GM23338 (cell line): ENCODE measurements around the gene EML4. TPM values are rescaled to one million over a fixed set of nuclear protein-coding genes. Genes with fewer than 3 reads are reported as not detected.

Experiments
- ATAC-seq: fragments of 200-7000 bp; cut with Tn5 transposase; 3 replicates; pipeline ENCODE4 v1.9.1; 2020
- DNase-seq: peaks from one replicate; pipeline ENCODE4 v3.0.0-alpha.2; 2015; ENCODE audit warnings: low spot score
- H2AFZ ChIP-seq: fragments of 200-600 bp; sonication (generic); 2 replicates; pipeline ENCODE4 v1.8.0; 2016; ENCODE audit warnings: antibody characterized with exemption, mild to moderate bottlenecking, moderate library complexity
- H3F3A ChIP-seq: fragments of 200-600 bp; sonication (generic); replicated peaks from 2 replicates; pipeline ENCODE4 v1.8.0; 2017; ENCODE audit warnings: antibody characterized with exemption, mixed run types, low read depth
- H3K27ac ChIP-seq: fragments of 200-600 bp; sonication (generic); 2 replicates; pipeline ENCODE4 v1.6.1; 2016; ENCODE audit warnings: low read depth
- H3K27me3 ChIP-seq: fragments of 200-600 bp; sonication (generic); 2 replicates; pipeline ENCODE4 v1.8.0; 2016; ENCODE audit warnings: mild to moderate bottlenecking, mixed run types, moderate library complexity; ENCODE audit not compliant: insufficient read depth
- H3K36me3 ChIP-seq: fragments of 200-600 bp; sonication (generic); 2 replicates; pipeline ENCODE4 v1.8.0; 2016; ENCODE audit warnings: mild to moderate bottlenecking; ENCODE audit not compliant: insufficient read depth
- H3K4me1 ChIP-seq: fragments of 200-600 bp; sonication (generic); 2 replicates; pipeline ENCODE4 v1.8.0; 2016; ENCODE audit warnings: mild to moderate bottlenecking, moderate library complexity; ENCODE audit not compliant: insufficient read depth
- H3K4me2 ChIP-seq: fragments of 200-600 bp; sonication (generic); 2 replicates; pipeline ENCODE4 v1.7.1; 2017; ENCODE audit warnings: mixed run types
- H3K4me3 ChIP-seq: fragments of 200-600 bp; sonication (generic); 2 replicates; pipeline ENCODE4 v1.6.1; 2016; ENCODE audit warnings: mixed run types
- H3K79me2 ChIP-seq: fragments of 200-600 bp; sonication (generic); replicated peaks from 2 replicates; pipeline ENCODE4 v1.8.0; 2017; ENCODE audit warnings: mild to moderate bottlenecking; ENCODE audit not compliant: insufficient read depth
- H3K9me2 ChIP-seq: fragments of 200-600 bp; sonication (generic); 2 replicates; pipeline ENCODE4 v1.8.0; 2017; ENCODE audit not compliant: insufficient read depth
- H4K20me1 ChIP-seq: fragments of 200-600 bp; sonication (generic); replicated peaks from 2 replicates; pipeline ENCODE4 v1.8.0; 2017; ENCODE audit warnings: mild to moderate bottlenecking; ENCODE audit not compliant: insufficient read depth
- H3K27ac Mint-ChIP-seq: 2 replicates; pipeline ENCODE4 v1.8.0; 2020; ENCODE audit warnings: inconsistent platforms, mild to moderate bottlenecking, moderate library complexity, mixed read lengths
- H3K27me3 Mint-ChIP-seq: 3 replicates; pipeline ENCODE4 v1.8.0; 2022; ENCODE audit warnings: low read depth, mild to moderate bottlenecking, moderate library complexity, mixed read lengths, inconsistent platforms; ENCODE audit not compliant: insufficient read depth, poor library complexity
- H3K36me3 Mint-ChIP-seq: 3 replicates; pipeline ENCODE4 v1.8.0; 2021; ENCODE audit warnings: low read depth, mild to moderate bottlenecking, inconsistent platforms, moderate library complexity, mixed read lengths
- H3K4me1 Mint-ChIP-seq: 3 replicates; pipeline ENCODE4 v1.8.0; 2020; ENCODE audit warnings: mild to moderate bottlenecking, inconsistent platforms, mixed read lengths
- H3K4me3 Mint-ChIP-seq: 3 replicates; pipeline ENCODE4 v1.8.0; 2021; ENCODE audit warnings: moderate library complexity, mild to moderate bottlenecking, inconsistent platforms, mixed read lengths
- H3K9me3 Mint-ChIP-seq: 3 replicates; pipeline ENCODE4 v1.8.0; 2020; ENCODE audit warnings: moderate library complexity, mild to moderate bottlenecking, inconsistent platforms, mixed read lengths
- CREB1 ChIP-seq: fragments of 250-450 bp; sonication (Bioruptor Pico); IDR thresholded peaks from 2 replicates; pipeline ENCODE4 v1.5.0; 2020; ENCODE audit warnings: low read depth, mild to moderate bottlenecking, moderate library complexity
- ETS1 ChIP-seq: IDR thresholded peaks from 2 replicates; pipeline ENCODE4 v1.6.1; 2016; ENCODE audit warnings: antibody characterized with exemption
- EZH2phosphoT487 ChIP-seq: fragments of 200-600 bp; sonication (generic); IDR thresholded peaks from one replicate; pipeline ENCODE4 v1.8.1; 2018; ENCODE audit warnings: antibody characterized with exemption; ENCODE audit not compliant: unreplicated experiment
- JUNB ChIP-seq: IDR thresholded peaks from one replicate; pipeline ENCODE4 v1.6.1; 2016; ENCODE audit warnings: antibody characterized with exemption; ENCODE audit not compliant: unreplicated experiment
- NANOG ChIP-seq: IDR thresholded peaks from 2 replicates; pipeline ENCODE4 v1.6.1; 2016; ENCODE audit warnings: antibody characterized with exemption, borderline replicate concordance
- POLR2AphosphoS5 ChIP-seq: IDR thresholded peaks from 2 replicates; pipeline ENCODE4 v1.6.1; 2016; ENCODE audit warnings: antibody characterized with exemption, low read depth
- STAT1 ChIP-seq: IDR thresholded peaks from one replicate; pipeline ENCODE4 v1.6.1; 2016; ENCODE audit warnings: antibody characterized with exemption; ENCODE audit not compliant: unreplicated experiment
- ZNF114 ChIP-seq: fragments of 250-450 bp; sonication (Bioruptor Pico); IDR thresholded peaks from 2 replicates; pipeline ENCODE4 v1.5.0; 2020; ENCODE audit warnings: mild to moderate bottlenecking, moderate library complexity
- ZNF331 ChIP-seq: fragments of 250-450 bp; sonication (Bioruptor Pico); IDR thresholded peaks from 2 replicates; pipeline ENCODE4 v1.5.0; 2020; ENCODE audit warnings: low read depth, mild to moderate bottlenecking, moderate library complexity
- polyA plus RNA-seq: library from polyadenylated mRNA; unstranded; fragments of >200 nt; fragmentation: Nextera tagmentation; extraction: Ambion mirVana; gene quantifications from 2 replicates; pipeline ENCODE4 v1.2.1, GENCODE V29; 2016
- total RNA-seq: library from RNA; depleted of rRNA; stranded (reverse); fragments of >200 nt; shearing (Covaris generic); gene quantifications from 2 replicates; pipeline ENCODE4 v1.2.3, GENCODE V29; 2014
- TF ChIP-seq, protein P1 (sequence below): fragments of 250-450 bp; sonication (Bioruptor Pico); IDR thresholded peaks from 2 replicates; pipeline ENCODE4 v1.5.0; 2020; ENCODE audit warnings: mild to moderate bottlenecking, moderate library complexity
- TF ChIP-seq, protein P2 (sequence below): IDR thresholded peaks from one replicate; pipeline ENCODE4 v1.6.1; 2018; ENCODE audit warnings: antibody characterized with exemption; ENCODE audit not compliant: unreplicated experiment

Gene EML4
- total and polyA plus RNA-seq, 2 experiments from 2014 or later: 65.3 to 115 TPM

- Histone ChIP-seq H2AFZ (no peak overlapping the region), H4K20me1 (peaks cover 14% of the 10 kb centered on the region; the same call in 1 of the 2 replicates), H3F3A (no peaks in the 10 kb centered on the region; the same call in 1 of the 2 replicates), H3K36me3 (no peaks in the 10 kb centered on the region), H3K27ac (peak overlapping the region; percentile 42; the same call in 1 of the 2 replicates), H3K79me2 (peaks cover 54% of the 10 kb centered on the region), H3K9me2 (no peaks in the 10 kb centered on the region), H3K4me1 (peaks cover 27% of the 10 kb centered on the region), H3K27me3 (no peaks in the 10 kb centered on the region), H3K4me2 (peak overlapping the region; percentile 98), H3K4me3 (peak overlapping the region; percentile 91)
- H3K36me3 Mint-ChIP-seq: no peaks in the 10 kb centered on the region
- peaks cover 8% of the 10 kb centered on the region for H3K4me1 Mint-ChIP-seq
- peaks cover 3% of the 10 kb centered on the region for H3K27me3 Mint-ChIP-seq
- H3K9me3 Mint-ChIP-seq: no peaks in the 10 kb centered on the region
- DNase-seq (peak; percentile 29), ATAC-seq (peak; percentile 18)
- H3K27ac Mint-ChIP-seq: no peak overlapping the region
- no peak overlapping the region for H3K4me3 Mint-ChIP-seq
- TF ChIP-seq, protein P1, sequence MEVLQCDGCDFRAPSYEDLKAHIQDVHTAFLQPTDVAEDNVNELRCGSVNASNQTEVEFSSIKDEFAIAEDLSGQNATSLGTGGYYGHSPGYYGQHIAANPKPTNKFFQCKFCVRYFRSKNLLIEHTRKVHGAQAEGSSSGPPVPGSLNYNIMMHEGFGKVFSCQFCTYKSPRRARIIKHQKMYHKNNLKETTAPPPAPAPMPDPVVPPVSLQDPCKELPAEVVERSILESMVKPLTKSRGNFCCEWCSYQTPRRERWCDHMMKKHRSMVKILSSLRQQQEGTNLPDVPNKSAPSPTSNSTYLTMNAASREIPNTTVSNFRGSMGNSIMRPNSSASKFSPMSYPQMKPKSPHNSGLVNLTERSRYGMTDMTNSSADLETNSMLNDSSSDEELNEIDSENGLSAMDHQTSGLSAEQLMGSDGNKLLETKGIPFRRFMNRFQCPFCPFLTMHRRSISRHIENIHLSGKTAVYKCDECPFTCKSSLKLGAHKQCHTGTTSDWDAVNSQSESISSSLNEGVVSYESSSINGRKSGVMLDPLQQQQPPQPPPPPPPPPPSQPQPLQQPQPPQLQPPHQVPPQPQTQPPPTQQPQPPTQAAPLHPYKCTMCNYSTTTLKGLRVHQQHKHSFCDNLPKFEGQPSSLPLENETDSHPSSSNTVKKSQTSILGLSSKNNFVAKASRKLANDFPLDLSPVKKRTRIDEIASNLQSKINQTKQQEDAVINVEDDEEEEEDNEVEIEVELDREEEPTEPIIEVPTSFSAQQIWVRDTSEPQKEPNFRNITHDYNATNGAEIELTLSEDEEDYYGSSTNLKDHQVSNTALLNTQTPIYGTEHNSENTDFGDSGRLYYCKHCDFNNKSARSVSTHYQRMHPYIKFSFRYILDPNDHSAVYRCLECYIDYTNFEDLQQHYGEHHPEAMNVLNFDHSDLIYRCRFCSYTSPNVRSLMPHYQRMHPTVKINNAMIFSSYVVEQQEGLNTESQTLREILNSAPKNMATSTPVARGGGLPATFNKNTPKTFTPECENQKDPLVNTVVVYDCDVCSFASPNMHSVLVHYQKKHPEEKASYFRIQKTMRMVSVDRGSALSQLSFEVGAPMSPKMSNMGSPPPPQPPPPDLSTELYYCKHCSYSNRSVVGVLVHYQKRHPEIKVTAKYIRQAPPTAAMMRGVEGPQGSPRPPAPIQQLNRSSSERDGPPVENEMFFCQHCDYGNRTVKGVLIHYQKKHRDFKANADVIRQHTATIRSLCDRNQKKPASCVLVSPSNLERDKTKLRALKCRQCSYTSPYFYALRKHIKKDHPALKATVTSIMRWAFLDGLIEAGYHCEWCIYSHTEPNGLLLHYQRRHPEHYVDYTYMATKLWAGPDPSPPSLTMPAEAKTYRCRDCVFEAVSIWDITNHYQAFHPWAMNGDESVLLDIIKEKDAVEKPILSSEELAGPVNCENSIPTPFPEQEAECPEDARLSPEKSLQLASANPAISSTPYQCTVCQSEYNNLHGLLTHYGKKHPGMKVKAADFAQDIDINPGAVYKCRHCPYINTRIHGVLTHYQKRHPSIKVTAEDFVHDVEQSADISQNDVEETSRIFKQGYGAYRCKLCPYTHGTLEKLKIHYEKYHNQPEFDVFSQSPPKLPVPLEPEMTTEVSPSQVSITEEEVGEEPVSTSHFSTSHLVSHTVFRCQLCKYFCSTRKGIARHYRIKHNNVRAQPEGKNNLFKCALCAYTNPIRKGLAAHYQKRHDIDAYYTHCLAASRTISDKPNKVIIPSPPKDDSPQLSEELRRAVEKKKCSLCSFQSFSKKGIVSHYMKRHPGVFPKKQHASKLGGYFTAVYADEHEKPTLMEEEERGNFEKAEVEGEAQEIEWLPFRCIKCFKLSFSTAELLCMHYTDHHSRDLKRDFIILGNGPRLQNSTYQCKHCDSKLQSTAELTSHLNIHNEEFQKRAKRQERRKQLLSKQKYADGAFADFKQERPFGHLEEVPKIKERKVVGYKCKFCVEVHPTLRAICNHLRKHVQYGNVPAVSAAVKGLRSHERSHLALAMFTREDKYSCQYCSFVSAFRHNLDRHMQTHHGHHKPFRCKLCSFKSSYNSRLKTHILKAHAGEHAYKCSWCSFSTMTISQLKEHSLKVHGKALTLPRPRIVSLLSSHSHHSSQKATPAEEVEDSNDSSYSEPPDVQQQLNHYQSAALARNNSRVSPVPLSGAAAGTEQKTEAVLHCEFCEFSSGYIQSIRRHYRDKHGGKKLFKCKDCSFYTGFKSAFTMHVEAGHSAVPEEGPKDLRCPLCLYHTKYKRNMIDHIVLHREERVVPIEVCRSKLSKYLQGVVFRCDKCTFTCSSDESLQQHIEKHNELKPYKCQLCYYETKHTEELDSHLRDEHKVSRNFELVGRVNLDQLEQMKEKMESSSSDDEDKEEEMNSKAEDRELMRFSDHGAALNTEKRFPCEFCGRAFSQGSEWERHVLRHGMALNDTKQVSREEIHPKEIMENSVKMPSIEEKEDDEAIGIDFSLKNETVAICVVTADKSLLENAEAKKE (CRISPR knock-in tag): no peak
- TF ChIP-seq EZH2phosphoT487 (no peak), JUNB (no peak), STAT1 (no peak), POLR2AphosphoS5 (no peak), ZNF114 (CRISPR knock-in tag) (no peak), NANOG (no peak), ZNF331 (no peak), CREB1 (CRISPR knock-in tag) (no peak), ETS1 (no peak)
- TF ChIP-seq, protein P2, sequence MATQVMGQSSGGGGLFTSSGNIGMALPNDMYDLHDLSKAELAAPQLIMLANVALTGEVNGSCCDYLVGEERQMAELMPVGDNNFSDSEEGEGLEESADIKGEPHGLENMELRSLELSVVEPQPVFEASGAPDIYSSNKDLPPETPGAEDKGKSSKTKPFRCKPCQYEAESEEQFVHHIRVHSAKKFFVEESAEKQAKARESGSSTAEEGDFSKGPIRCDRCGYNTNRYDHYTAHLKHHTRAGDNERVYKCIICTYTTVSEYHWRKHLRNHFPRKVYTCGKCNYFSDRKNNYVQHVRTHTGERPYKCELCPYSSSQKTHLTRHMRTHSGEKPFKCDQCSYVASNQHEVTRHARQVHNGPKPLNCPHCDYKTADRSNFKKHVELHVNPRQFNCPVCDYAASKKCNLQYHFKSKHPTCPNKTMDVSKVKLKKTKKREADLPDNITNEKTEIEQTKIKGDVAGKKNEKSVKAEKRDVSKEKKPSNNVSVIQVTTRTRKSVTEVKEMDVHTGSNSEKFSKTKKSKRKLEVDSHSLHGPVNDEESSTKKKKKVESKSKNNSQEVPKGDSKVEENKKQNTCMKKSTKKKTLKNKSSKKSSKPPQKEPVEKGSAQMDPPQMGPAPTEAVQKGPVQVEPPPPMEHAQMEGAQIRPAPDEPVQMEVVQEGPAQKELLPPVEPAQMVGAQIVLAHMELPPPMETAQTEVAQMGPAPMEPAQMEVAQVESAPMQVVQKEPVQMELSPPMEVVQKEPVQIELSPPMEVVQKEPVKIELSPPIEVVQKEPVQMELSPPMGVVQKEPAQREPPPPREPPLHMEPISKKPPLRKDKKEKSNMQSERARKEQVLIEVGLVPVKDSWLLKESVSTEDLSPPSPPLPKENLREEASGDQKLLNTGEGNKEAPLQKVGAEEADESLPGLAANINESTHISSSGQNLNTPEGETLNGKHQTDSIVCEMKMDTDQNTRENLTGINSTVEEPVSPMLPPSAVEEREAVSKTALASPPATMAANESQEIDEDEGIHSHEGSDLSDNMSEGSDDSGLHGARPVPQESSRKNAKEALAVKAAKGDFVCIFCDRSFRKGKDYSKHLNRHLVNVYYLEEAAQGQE: no peak
Observed at GRCh38 chr2:42169874-42170521, 845 bp downstream of the EML4 start.
